ENCODE data around the gene PDZD2. TPM values are rescaled to one million over a fixed set of nuclear protein-coding genes. Genes with fewer than 3 reads are reported as not detected.

PDZD2 gene
- total RNA-seq, 1 donor from 2014 or later = 2.6 TPM

DNA sequence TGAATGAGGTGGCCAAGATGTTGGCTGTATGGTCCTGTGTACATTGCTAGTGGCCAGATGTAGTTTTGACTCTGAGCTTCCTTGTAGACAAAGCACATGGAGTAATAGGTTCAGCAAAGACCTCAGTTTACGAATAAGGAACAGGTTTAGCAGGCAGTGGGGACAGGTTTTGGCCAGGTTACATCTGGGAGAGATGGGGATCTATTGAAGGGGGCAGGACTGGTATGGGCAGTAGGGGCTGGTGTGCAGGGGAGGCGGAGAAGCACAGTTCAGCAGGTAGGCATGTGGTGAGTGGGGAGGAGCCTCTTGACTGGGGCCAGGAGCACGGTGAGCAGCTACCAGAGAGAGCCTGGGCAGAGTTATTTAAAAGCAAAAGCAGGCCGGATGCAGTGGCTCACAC is 67.3 kb downstream of the PDZD2 start:
- Histone ChIP-seq H3K9ac (ENCODE audit: low read depth in 1 of 3, low read length in 3 of 3) (no peak overlapping the region), H3K27me3 (ENCODE audit: control insufficient read depth in 3 of 3, insufficient read depth in 3 of 3, low read length in 3 of 3) (no peaks in the 10 kb centered on the region), H3K36me3 (ENCODE audit: control insufficient read depth in 3 of 3, insufficient read depth in 3 of 3, low read length in 3 of 3) (no peaks in the 10 kb centered on the region)

DNA sequence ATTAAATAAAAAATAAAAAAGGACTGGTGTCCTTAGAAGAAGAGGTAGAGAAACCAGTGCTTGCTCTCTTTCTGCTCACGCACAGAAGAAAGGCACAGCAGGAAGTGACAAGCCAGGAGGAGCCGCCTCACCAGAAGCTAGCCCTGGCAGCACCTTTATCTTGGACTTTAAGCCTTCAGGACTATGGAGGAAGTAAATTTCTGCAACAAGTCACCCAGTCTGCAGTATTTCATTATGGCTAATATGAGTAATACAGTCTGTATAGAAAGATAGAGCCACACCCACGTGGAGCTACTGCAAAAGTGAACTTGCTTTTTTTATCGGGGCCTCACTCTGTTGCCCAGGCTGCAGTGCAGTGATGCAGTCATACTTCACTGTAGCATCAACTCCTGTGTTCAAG is 68.4 kb downstream of the PDZD2 start:
- no peaks in the 10 kb centered on the region for H3K9me3 ChIP-seq (ENCODE audit: control insufficient read depth in 3 of 3, low read length in 3 of 3)
- H3K4me3 ChIP-seq (ENCODE audit: low read length in 3 of 3) = no peak overlapping the region
- H3K4me1 ChIP-seq (ENCODE audit: control insufficient read depth in 3 of 3, insufficient read depth in 3 of 3, low read length in 3 of 3) = no peaks in the 10 kb centered on the region
- no peaks in the 10 kb centered on the region for H3K27me3 ChIP-seq (ENCODE audit: control insufficient read depth in 3 of 3, insufficient read depth in 3 of 3, low read length in 3 of 3)
- H3K36me3 ChIP-seq (ENCODE audit: control insufficient read depth in 3 of 3, insufficient read depth in 3 of 3, low read length in 3 of 3) = no peaks in the 10 kb centered on the region
- H3K9ac ChIP-seq (ENCODE audit: low read depth in 1 of 3, low read length in 3 of 3) = no peak overlapping the region
- H3K27ac ChIP-seq (ENCODE audit: low read depth, low read length) = no peak overlapping the region

More for the DNA sequence above, 67.3 kb downstream of the PDZD2 start:
- H3K4me1 ChIP-seq (ENCODE audit: control insufficient read depth in 3 of 3, insufficient read depth in 3 of 3, low read length in 3 of 3) = peaks cover 0 to 6% (median 3%) of the 10 kb centered on the region in 3 donors
- H3K4me3 ChIP-seq (ENCODE audit: low read length in 3 of 3) = no peak overlapping the region
- H3K9me3 ChIP-seq (ENCODE audit: control insufficient read depth in 3 of 3, low read length in 3 of 3) = no peaks in the 10 kb centered on the region
- no peak overlapping the region for H3K27ac ChIP-seq (ENCODE audit: low read depth, low read length)

DNA sequence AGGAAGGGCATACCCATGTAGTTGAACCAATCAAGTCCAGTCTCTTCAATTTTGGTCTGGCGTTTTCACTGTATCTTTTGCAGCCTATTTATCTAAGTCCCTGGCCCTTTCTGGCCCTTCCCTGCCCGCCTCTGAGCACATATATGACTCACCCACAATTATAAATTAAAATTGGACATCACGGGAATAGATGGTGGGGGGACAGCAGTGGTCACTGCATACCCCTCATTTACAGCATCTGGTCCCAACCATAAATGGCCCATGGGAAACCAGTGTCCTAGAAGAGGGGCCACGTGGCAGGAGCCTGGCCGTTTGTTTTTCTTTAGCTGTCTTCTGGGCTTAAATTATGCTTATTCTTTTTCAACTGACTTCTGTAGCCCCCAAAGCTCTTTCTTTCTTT is 69.2 kb downstream of the PDZD2 start:
- H3K36me3 ChIP-seq (ENCODE audit: control insufficient read depth in 3 of 3, insufficient read depth in 3 of 3, low read length in 3 of 3) = no peaks in the 10 kb centered on the region
- H3K27me3 ChIP-seq (ENCODE audit: control insufficient read depth in 3 of 3, insufficient read depth in 3 of 3, low read length in 3 of 3) = no peaks in the 10 kb centered on the region
- no peak overlapping the region for H3K27ac ChIP-seq (ENCODE audit: low read depth, low read length)
- H3K4me3 ChIP-seq (ENCODE audit: low read length in 3 of 3) = no peak overlapping the region
- H3K9me3 ChIP-seq (ENCODE audit: control insufficient read depth in 3 of 3, low read length in 3 of 3) = no peaks in the 10 kb centered on the region
- no peaks in the 10 kb centered on the region for H3K4me1 ChIP-seq (ENCODE audit: control insufficient read depth in 3 of 3, insufficient read depth in 3 of 3, low read length in 3 of 3)
- no peak overlapping the region for H3K9ac ChIP-seq (ENCODE audit: low read depth in 1 of 3, low read length in 3 of 3)

DNA sequence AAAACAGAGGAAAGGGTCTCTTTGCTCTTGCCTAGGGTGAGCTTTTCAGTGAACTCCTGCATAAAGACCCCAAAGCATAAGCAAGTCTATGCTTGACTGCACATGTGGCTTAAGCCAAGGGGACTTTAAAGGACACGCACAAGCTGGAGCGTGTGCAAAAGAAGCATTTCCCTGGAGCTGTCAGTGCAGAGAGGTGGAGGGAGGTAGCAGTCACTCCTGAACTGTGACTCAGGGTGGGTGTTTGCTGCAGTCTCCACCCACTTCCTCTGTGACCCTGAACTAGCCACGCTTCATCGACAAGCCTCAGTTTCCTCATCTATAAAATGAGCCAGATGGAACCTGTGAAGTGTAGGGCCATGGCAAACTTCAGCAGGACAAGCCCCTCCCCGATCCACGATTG is 72.4 kb downstream of the PDZD2 start:
- Histone ChIP-seq H3K36me3 (ENCODE audit: control insufficient read depth in 3 of 3, insufficient read depth in 3 of 3, low read length in 3 of 3) (no peaks in the 10 kb centered on the region), H3K27me3 (ENCODE audit: control insufficient read depth in 3 of 3, insufficient read depth in 3 of 3, low read length in 3 of 3) (no peaks in the 10 kb centered on the region), H3K9ac (ENCODE audit: low read depth in 1 of 3, low read length in 3 of 3) (no peak overlapping the region), H3K4me1 (ENCODE audit: control insufficient read depth in 3 of 3, insufficient read depth in 3 of 3, low read length in 3 of 3) (no peaks in the 10 kb centered on the region), H3K27ac (ENCODE audit: low read depth, low read length) (no peak overlapping the region), H3K4me3 (ENCODE audit: low read length in 3 of 3) (no peak overlapping the region), H3K9me3 (ENCODE audit: control insufficient read depth in 3 of 3, low read length in 3 of 3) (no peaks in the 10 kb centered on the region)

- Histone ChIP-seq H3K27ac (ENCODE audit: low read depth, low read length) (no peak overlapping the region), H3K36me3 (ENCODE audit: control insufficient read depth in 3 of 3, insufficient read depth in 3 of 3, low read length in 3 of 3) (no peaks in the 10 kb centered on the region), H3K27me3 (ENCODE audit: control insufficient read depth in 3 of 3, insufficient read depth in 3 of 3, low read length in 3 of 3) (no peaks in the 10 kb centered on the region), H3K9me3 (ENCODE audit: control insufficient read depth in 3 of 3, low read length in 3 of 3) (no peaks in the 10 kb centered on the region), H3K4me3 (ENCODE audit: low read length in 3 of 3) (no peak overlapping the region), H3K4me1 (ENCODE audit: control insufficient read depth in 3 of 3, insufficient read depth in 3 of 3, low read length in 3 of 3) (no peaks in the 10 kb centered on the region), H3K9ac (ENCODE audit: low read depth in 1 of 3, low read length in 3 of 3) (no peak overlapping the region)
These were observed 73.1 kb downstream of the PDZD2 start for GRCh38 chr5:31711935-31712592.

DNA sequence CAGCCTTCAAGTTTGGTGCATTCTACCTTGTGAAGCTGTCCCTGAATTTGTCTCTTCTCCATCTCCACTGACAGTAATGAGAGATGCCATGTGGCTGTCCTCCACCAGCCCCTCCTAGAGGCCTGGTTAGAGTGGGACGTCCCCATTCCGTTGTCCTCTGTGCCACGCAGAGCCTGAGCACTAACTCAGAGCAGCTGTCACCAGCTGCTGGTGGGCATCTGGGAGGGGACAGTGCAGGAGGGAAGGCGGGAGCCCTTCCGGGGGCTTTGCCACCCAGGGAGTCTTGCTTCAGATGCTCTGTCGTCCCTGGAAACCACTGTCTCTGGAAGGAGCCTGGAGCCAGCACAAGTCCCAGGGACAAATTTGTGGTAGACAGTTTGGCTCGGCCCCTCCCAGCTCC is 78.6 kb downstream of the PDZD2 start:
- Histone ChIP-seq H3K9ac (ENCODE audit: low read depth in 1 of 3, low read length in 3 of 3) (no peak overlapping the region), H3K27ac (ENCODE audit: low read depth, low read length) (no peak overlapping the region), H3K36me3 (ENCODE audit: control insufficient read depth in 3 of 3, insufficient read depth in 3 of 3, low read length in 3 of 3) (no peaks in the 10 kb centered on the region), H3K27me3 (ENCODE audit: control insufficient read depth in 3 of 3, insufficient read depth in 3 of 3, low read length in 3 of 3) (no peaks in the 10 kb centered on the region), H3K9me3 (ENCODE audit: control insufficient read depth in 3 of 3, low read length in 3 of 3) (no peaks in the 10 kb centered on the region), H3K4me3 (ENCODE audit: low read length in 3 of 3) (no peak overlapping the region), H3K4me1 (ENCODE audit: control insufficient read depth in 3 of 3, insufficient read depth in 3 of 3, low read length in 3 of 3) (no peaks in the 10 kb centered on the region)

DNA sequence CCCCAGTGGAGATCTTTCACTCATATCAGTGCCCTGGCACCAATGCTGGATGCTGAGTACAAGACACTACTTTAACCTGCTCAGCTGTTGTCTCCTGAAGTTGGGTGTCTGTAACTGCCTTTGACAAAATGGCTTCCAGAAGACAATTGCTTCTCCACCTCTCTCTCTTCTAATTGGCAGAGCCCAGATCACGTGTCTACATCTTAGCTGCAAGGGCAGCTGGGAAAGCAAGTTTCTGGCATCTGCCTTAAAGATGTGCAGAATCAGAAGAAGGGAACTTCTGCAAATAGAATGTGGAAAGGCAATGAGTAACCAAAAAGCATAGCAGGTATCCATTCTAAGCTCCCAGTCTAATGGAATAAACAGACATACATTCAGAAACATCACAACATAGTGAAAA is 81.1 kb downstream of the PDZD2 start:
- Histone ChIP-seq H3K4me3 (ENCODE audit: low read length in 3 of 3) (no peak overlapping the region), H3K36me3 (ENCODE audit: control insufficient read depth in 3 of 3, insufficient read depth in 3 of 3, low read length in 3 of 3) (no peaks in the 10 kb centered on the region), H3K27me3 (ENCODE audit: control insufficient read depth in 3 of 3, insufficient read depth in 3 of 3, low read length in 3 of 3) (no peaks in the 10 kb centered on the region), H3K4me1 (ENCODE audit: control insufficient read depth in 3 of 3, insufficient read depth in 3 of 3, low read length in 3 of 3) (no peaks in the 10 kb centered on the region), H3K9ac (ENCODE audit: low read depth in 1 of 3, low read length in 3 of 3) (no peak overlapping the region), H3K27ac (ENCODE audit: low read depth, low read length) (no peak overlapping the region), H3K9me3 (ENCODE audit: control insufficient read depth in 3 of 3, low read length in 3 of 3) (no peaks in the 10 kb centered on the region)

DNA sequence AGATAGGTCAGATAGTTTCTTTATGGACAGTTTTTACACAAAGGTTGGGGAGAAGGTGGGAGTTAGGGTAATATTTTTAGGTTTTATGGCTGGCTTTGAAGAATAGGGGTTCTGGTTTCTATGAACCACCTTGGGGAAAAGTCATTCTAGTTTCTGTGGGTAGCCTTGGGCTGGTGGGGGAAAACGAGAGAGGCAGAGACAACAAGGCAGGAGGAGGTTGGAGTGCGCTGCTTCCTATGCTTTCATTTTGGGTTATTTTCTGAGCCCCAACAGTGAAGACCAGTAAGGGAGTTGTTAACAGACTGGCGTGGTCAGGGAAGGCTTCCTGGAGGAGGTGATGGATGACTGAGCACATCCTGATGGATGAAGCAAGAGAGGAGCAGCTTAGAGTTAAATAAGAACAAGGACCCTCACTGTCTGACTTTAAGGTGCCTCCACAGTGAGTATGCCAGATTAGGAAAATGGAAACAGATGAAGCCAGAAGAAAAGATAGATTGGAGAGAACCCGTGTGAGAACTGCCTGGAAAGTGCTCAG is 81.9 kb downstream of the PDZD2 start:
- Histone ChIP-seq H3K9ac (ENCODE audit: low read depth in 1 of 3, low read length in 3 of 3) (no peak overlapping the region), H3K36me3 (ENCODE audit: control insufficient read depth in 3 of 3, insufficient read depth in 3 of 3, low read length in 3 of 3) (no peaks in the 10 kb centered on the region), H3K9me3 (ENCODE audit: control insufficient read depth in 3 of 3, low read length in 3 of 3) (no peaks in the 10 kb centered on the region), H3K4me1 (ENCODE audit: control insufficient read depth in 3 of 3, insufficient read depth in 3 of 3, low read length in 3 of 3) (no peaks in the 10 kb centered on the region), H3K27me3 (ENCODE audit: control insufficient read depth in 3 of 3, insufficient read depth in 3 of 3, low read length in 3 of 3) (no peaks in the 10 kb centered on the region), H3K4me3 (ENCODE audit: low read length in 3 of 3) (no peak overlapping the region), H3K27ac (ENCODE audit: low read depth, low read length) (no peak overlapping the region)

DNA sequence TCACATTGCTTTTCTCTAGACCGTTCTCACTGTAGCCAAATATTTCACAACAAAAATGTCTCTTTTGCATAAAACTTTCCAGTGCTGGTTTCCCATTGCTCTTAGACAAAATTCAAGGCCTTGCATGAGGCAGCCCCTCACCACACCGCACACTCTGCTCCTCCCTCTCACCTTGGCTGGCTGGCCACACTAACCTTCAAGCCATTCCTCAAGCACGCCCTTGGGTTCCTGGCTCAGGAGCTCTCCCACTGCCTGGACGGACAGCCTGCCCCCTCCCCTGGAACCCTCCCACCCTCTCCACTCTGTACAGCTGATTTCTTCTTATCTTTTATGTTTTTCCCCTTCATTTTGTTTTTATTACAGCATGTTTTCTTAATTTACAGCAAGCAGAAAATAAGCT is 83.2 kb downstream of the PDZD2 start:
- no peaks in the 10 kb centered on the region for H3K4me1 ChIP-seq (ENCODE audit: control insufficient read depth in 3 of 3, insufficient read depth in 3 of 3, low read length in 3 of 3)
- no peaks in the 10 kb centered on the region for H3K9me3 ChIP-seq (ENCODE audit: control insufficient read depth in 3 of 3, low read length in 3 of 3)
- H3K27ac ChIP-seq (ENCODE audit: low read depth, low read length) = no peak overlapping the region
- H3K36me3 ChIP-seq (ENCODE audit: control insufficient read depth in 3 of 3, insufficient read depth in 3 of 3, low read length in 3 of 3) = no peaks in the 10 kb centered on the region
- no peaks in the 10 kb centered on the region for H3K27me3 ChIP-seq (ENCODE audit: control insufficient read depth in 3 of 3, insufficient read depth in 3 of 3, low read length in 3 of 3)
- no peak overlapping the region for H3K9ac ChIP-seq (ENCODE audit: low read depth in 1 of 3, low read length in 3 of 3)
- H3K4me3 ChIP-seq (ENCODE audit: low read length in 3 of 3) = no peak overlapping the region

- Histone ChIP-seq H3K9me3 (ENCODE audit: control insufficient read depth in 3 of 3, low read length in 3 of 3) (no peaks in the 10 kb centered on the region), H3K36me3 (ENCODE audit: control insufficient read depth in 3 of 3, insufficient read depth in 3 of 3, low read length in 3 of 3) (no peaks in the 10 kb centered on the region), H3K9ac (ENCODE audit: low read depth in 1 of 3, low read length in 3 of 3) (no peak overlapping the region), H3K4me3 (ENCODE audit: low read length in 3 of 3) (no peak overlapping the region), H3K27me3 (ENCODE audit: control insufficient read depth in 3 of 3, insufficient read depth in 3 of 3, low read length in 3 of 3) (no peaks in the 10 kb centered on the region), H3K4me1 (ENCODE audit: control insufficient read depth in 3 of 3, insufficient read depth in 3 of 3, low read length in 3 of 3) (no peaks in the 10 kb centered on the region), H3K27ac (ENCODE audit: low read depth, low read length) (no peak overlapping the region)
These were observed 87.1 kb downstream of the PDZD2 start for GRCh38 chr5:31725996-31726395.

Measured in skeletal muscle tissue (tissue), 4 donors.